Heart left ventricle (tissue), 16 donors: ENCODE results near the gene EFNA2. TPM values are rescaled to one million over a fixed set of nuclear protein-coding genes. Genes with fewer than 3 reads are reported as not detected.

ENCODE experiments used
- ATAC-seq, 4 donors: fragments of 200-7000 bp; cut with Tn5 transposase; one replicate each; pipeline ENCODE4 v1.9.1; 2020 to 2022; ENCODE audit warnings: moderate library complexity in 4 of 4, mild to moderate bottlenecking in 3 of 4, moderate number of reproducible peaks in 1 of 4
- DNase-seq, 5 donors: peaks; one replicate each; pipeline ENCODE4 v3.0.0-alpha.2; 2020
- H3K27ac ChIP-seq, 12 donors: fragments of 200-600 bp; sonication (generic) in 4 of 12; one replicate each; pipeline versions ENCODE4 v1.5.0 to v1.8.0; 2016 to 2022; ENCODE audit warnings: mild to moderate bottlenecking in 2 of 12
- H3K27me3 ChIP-seq, 9 donors: fragments of 200-600 bp; sonication (generic) in 2 of 9; one replicate each; pipeline versions ENCODE4 v1.5.1 to v1.8.0; 2016 to 2022; ENCODE audit warnings: mild to moderate bottlenecking in 3 of 9
- H3K36me3 ChIP-seq, 9 donors: fragments of 200-600 bp; sonication (generic) in 2 of 9; one replicate each; pipeline versions ENCODE4 v1.5.0 to v1.8.0; 2018 to 2022; ENCODE audit warnings: mild to moderate bottlenecking in 2 of 9
- H3K4me1 ChIP-seq, 12 donors: fragments of 200-600 bp; sonication (generic) in 4 of 12; one replicate each; pipeline versions ENCODE4 v1.5.0 to v1.8.0; 2016 to 2022; ENCODE audit warnings: mild to moderate bottlenecking in 3 of 12
- H3K4me3 ChIP-seq, 12 donors: fragments of 200-600 bp; sonication (generic) in 4 of 12; one replicate each; pipeline versions ENCODE4 v1.5.0 to v1.8.0; 2017 to 2022; ENCODE audit warnings: mild to moderate bottlenecking in 9 of 12, moderate library complexity in 4 of 12
- H3K9me3 ChIP-seq, 12 donors: fragments of 200-600 bp; sonication (generic) in 4 of 12; one replicate each; pipeline versions ENCODE4 v1.5.0 to v1.8.0; 2016 to 2022; ENCODE audit warnings: mild to moderate bottlenecking in 1 of 12
- CTCF ChIP-seq, 12 donors: fragments of 200-600 bp; sonication (generic) in 4 of 12; IDR thresholded peaks; one replicate each; pipeline versions ENCODE4 v1.5.0 to v1.8.0; 2018 to 2022; ENCODE audit warnings: antibody characterized with exemption in 12 of 12, mild to moderate bottlenecking in 5 of 12
- POLR2A ChIP-seq, 2 donors: fragments of 450-650 bp; IDR thresholded peaks; one replicate each; pipeline ENCODE4 v1.6.1; 2017; ENCODE audit warnings: antibody characterized with exemption in 2 of 2, mild to moderate bottlenecking in 2 of 2, moderate library complexity in 2 of 2
- WGBS, 4 donors: extraction: QIAGEN DNeasy Blood & Tissue Kit in 2 of 4; methylation state at CpG; one replicate each; pipeline versions ENCODE4 v1.1.5 to v1.1.7; 2013 to 2018; 5-methylcytosine and 5-hydroxymethylcytosine counted together
- intact Hi-C, 10 donors: fragments of 100-400 bp; cut with DNase I; formaldehyde crosslinking; loops; one replicate each; pipeline versions ENCODE4 v1.11.1 to v1.14.2; 2022
- polyA plus RNA-seq, 2 donors: library from polyadenylated mRNA; stranded (reverse); fragments of 200-250 nt; gene quantifications; one replicate each; pipeline ENCODE4 v1.2.3, GENCODE V29; 2013
- total RNA-seq, 9 donors: library from RNA; depleted of rRNA in 2 of 9; stranded (reverse); fragments of >200 nt in 2 of 9; fragmentation: NEBNext Ultra II Directional in 3 of 9; extraction: Animal tissue kit (Norgen Biotek cat#: 25700) in 3 of 9; gene quantifications; one replicate each; pipeline versions ENCODE4 v1.1.0 to v1.2.4, GENCODE V29; 2016 to 2023
- donor health status: ischemic (EF 13 %, LVEDD 7.1; RV severe dilation, severe dysfunction).
- donor health status: healthy with polysubstance abuse.
- donor health status: DM: no; HTN: yes; CAD: no.
- donor health status: DM: no; HTN: no; CAD: no.
- donor health status: ischemic (EF 25% LVEDD 6.9; RV normal size, moderate dysfunction).
- donor health status: ischemic (EF 25% LVEDD 5.7; RV mildly dilated, moderate dysfunction).
- donor health status: healthy.
- donor health status: DM: yes; HTN: yes; CAD: no.
- donor health status: ischemic (EF 35%, LVEDD 5.7; RV mildly dilated, moderate dysfunction).
- donor health status: nonischemic (EF 11% LVEDD 7.7; RV severe dilation, severe dysfunction).
- donor health status: DM: yes; HTN: yes; CAD: no.
- donor health status: PGD.
- donor health status: ischemic (EF 29% LVEDD 5.4; RV normal size, mild dysfunction).
- donor health status: nonischemic (EF 23%, LVEDD 6.1; RV moderate dilation, normal function).

The EFNA2 gene
- total and polyA plus RNA-seq, 11 donors: not detected

- DNase-seq (no peak), ATAC-seq (no peak)
- Histone ChIP-seq H3K27ac (peak overlapping the region in 10 of 12 donors; percentile 39 to 100 (median 98)), H3K9me3 (no peaks in the 10 kb centered on the region), H3K36me3 (peaks cover 9 to 57% (median 52%) of the 10 kb centered on the region in 9 donors), H3K4me1 (peaks cover 28 to 97% (median 86%) of the 10 kb centered on the region in 12 donors), H3K27me3 (no peaks in the 10 kb centered on the region), H3K4me3 (no peak overlapping the region)
- TF ChIP-seq CTCF (IDR thresholded peaks at IDR 0.05) (no peak), POLR2A (IDR thresholded peaks at IDR 0.05) (no peak)
- 78 to 83% (median 81%) methylated on average over 38 to 46 of the region's 46 CpGs for WGBS, 4 donors
- intact Hi-C loops: no loop called here
Observed at GRCh38 chr19:1256646-1257474, 28.8 kb upstream of the EFNA2 start.

GRCh38 chr19:1257475-1258162, 28.1 kb upstream of the EFNA2 start:
- intact Hi-C loops: no loop called here
- DNase-seq: no peak
- TF ChIP-seq CTCF (IDR thresholded peaks at IDR 0.05) (no peak), POLR2A (IDR thresholded peaks at IDR 0.05) (no peak)
- H3K27me3 ChIP-seq: no peaks in the 10 kb centered on the region
- 57 to 70% (median 60%) methylated on average over 23 of the region's 23 CpGs for WGBS, 4 donors
- H3K9me3 ChIP-seq: no peaks in the 10 kb centered on the region
- peaks cover 30 to 97% (median 89%) of the 10 kb centered on the region in 12 donors for H3K4me1 ChIP-seq
- peaks cover 9 to 55% (median 49%) of the 10 kb centered on the region in 9 donors for H3K36me3 ChIP-seq
- peak overlapping the region; percentile 84 to 100 (median 98) for H3K27ac ChIP-seq
- ATAC-seq: no peak
- H3K4me3 ChIP-seq: peak overlapping the region in 2 of 12 donors; percentile 32 to 82

- WGBS, 4 donors: 57 to 78% (median 65%) methylated on average over 7 to 8 of the region's 8 CpGs
- peaks cover 30 to 95% (median 90%) of the 10 kb centered on the region in 12 donors for H3K4me1 ChIP-seq
- H3K9me3 ChIP-seq: no peaks in the 10 kb centered on the region
- DNase-seq: no peak
- no peaks in the 10 kb centered on the region for H3K27me3 ChIP-seq
- H3K27ac ChIP-seq: peak overlapping the region; percentile 84 to 100 (median 98)
- no peak for TF ChIP-seq POLR2A (IDR thresholded peaks at IDR 0.05)
- TF ChIP-seq CTCF (IDR thresholded peaks at IDR 0.05): no peak
- intact Hi-C loops: no loop called here
- peak overlapping the region in 3 of 12 donors; percentile 32 to 82 (median 78) for H3K4me3 ChIP-seq
- no peak for ATAC-seq
- H3K36me3 ChIP-seq: peaks cover 9 to 55% (median 49%) of the 10 kb centered on the region in 9 donors
Observed at GRCh38 chr19:1258163-1258492, 27.5 kb upstream of the EFNA2 start.

DNA sequence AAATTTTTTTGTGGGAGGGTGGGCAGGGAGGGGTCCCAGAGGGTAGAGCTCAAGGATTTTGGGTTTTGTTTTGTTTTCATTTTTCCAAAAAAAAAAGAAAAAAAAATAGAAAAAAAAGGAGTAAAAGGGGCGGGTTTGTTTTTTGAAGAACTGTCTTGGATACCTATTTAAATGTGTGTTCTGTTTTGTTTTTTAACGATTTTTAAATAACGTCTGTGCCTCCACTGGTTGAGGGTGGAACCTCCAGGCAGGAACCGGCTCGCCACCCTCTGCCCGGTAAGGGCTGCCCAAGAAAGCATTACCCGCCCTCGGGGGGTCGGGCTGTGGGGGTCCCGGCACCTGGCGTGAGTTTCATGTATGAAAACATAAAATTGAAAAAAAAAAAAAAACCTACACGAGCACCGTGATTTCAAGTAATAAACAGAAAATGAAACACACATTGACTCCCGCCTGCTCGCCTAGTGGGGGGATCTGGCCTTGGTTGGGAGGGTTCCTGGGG, 26.9 kb upstream of the EFNA2 start:
- 29 to 46% (median 34%) methylated on average over 15 of the region's 15 CpGs for WGBS, 4 donors
- no peak for ATAC-seq
- H3K4me1 ChIP-seq: peaks cover 27 to 88% (median 84%) of the 10 kb centered on the region in 12 donors

More for the DNA sequence above, 26.9 kb upstream of the EFNA2 start:
- Histone ChIP-seq H3K9me3 (no peaks in the 10 kb centered on the region), H3K4me3 (peak overlapping the region in 10 of 12 donors; percentile 3 to 82 (median 36)), H3K27ac (peak overlapping the region; percentile 84 to 100 (median 98)), H3K27me3 (no peaks in the 10 kb centered on the region), H3K36me3 (peaks cover 9 to 52% (median 46%) of the 10 kb centered on the region in 9 donors)
- intact Hi-C loops: no loop called here
- TF ChIP-seq CTCF (IDR thresholded peaks at IDR 0.05): no peak
- no peak for DNase-seq
